Endodermal cell (in vitro differentiated cells): Measurements from ENCODE around the gene TMEM114. TPM values are rescaled to one million over a fixed set of nuclear protein-coding genes. Genes with fewer than 3 reads are reported as not detected.

Source experiments
- DNase-seq: peaks from one replicate; pipeline ENCODE4 v3.0.0-alpha.2; 2017
- H3K27ac ChIP-seq: 2 replicates; pipeline ENCODE4 v1.5.1; 2013; ENCODE audit warnings: mild to moderate bottlenecking, low read depth, low read length, moderate library complexity
- H3K27me3 ChIP-seq: 2 replicates; pipeline ENCODE4 v1.6.1; 2013; ENCODE audit warnings: mild to moderate bottlenecking, low read length, moderate library complexity; ENCODE audit not compliant: insufficient read depth, control insufficient read depth, poor library complexity, severe bottlenecking
- H3K36me3 ChIP-seq: 2 replicates; pipeline ENCODE4 v1.7.0; 2013; ENCODE audit warnings: mild to moderate bottlenecking, low read length, moderate library complexity; ENCODE audit not compliant: control insufficient read depth, insufficient read depth
- H3K4me1 ChIP-seq: one replicate; pipeline ENCODE4 v1.7.0; 2013; ENCODE audit warnings: low read length; ENCODE audit not compliant: control insufficient read depth, insufficient read depth
- H3K4me3 ChIP-seq: 2 replicates; pipeline ENCODE4 v1.5.1; 2013; ENCODE audit warnings: mild to moderate bottlenecking, low read length, moderate library complexity
- H3K9ac ChIP-seq: 2 replicates; pipeline ENCODE4 v1.6.1; 2013; ENCODE audit warnings: mild to moderate bottlenecking, low read length, moderate library complexity; ENCODE audit not compliant: poor library complexity, severe bottlenecking; ENCODE audit errors: extremely low read depth
- H3K9me3 ChIP-seq: 2 replicates; pipeline ENCODE4 v1.6.1; 2013; ENCODE audit warnings: mild to moderate bottlenecking, low read length, moderate library complexity; ENCODE audit not compliant: control insufficient read depth
- H3K27ac Mint-ChIP-seq: 2 replicates; pipeline ENCODE4 v1.8.0; 2020; ENCODE audit warnings: mixed read lengths
- H3K27me3 Mint-ChIP-seq: 2 replicates; pipeline ENCODE4 v1.8.0; 2021; ENCODE audit warnings: mild to moderate bottlenecking, mixed read lengths; ENCODE audit not compliant: insufficient read depth
- H3K36me3 Mint-ChIP-seq: 2 replicates; pipeline ENCODE4 v1.8.0; 2020; ENCODE audit warnings: low read depth, mixed read lengths
- H3K4me1 Mint-ChIP-seq: 2 replicates; pipeline ENCODE4 v1.8.0; 2020; ENCODE audit warnings: mixed read lengths
- H3K4me3 Mint-ChIP-seq: 2 replicates; pipeline ENCODE4 v1.8.0; 2020; ENCODE audit warnings: mild to moderate bottlenecking, moderate library complexity, mixed read lengths
- H3K9me3 Mint-ChIP-seq: 2 replicates; pipeline ENCODE4 v1.8.0; 2020; ENCODE audit warnings: mild to moderate bottlenecking, mixed read lengths
- WGBS, 2 experiments: methylation state at CpG; one replicate each; pipeline versions ENCODE4 v1.1.5 to v1.1.7; 2013; ENCODE audit warnings: missing lambda C conversion rate in 2 of 2, mixed read lengths in 1 of 2; ENCODE audit not compliant: insufficient coverage in 1 of 2, insufficient read length in 1 of 2; 5-methylcytosine and 5-hydroxymethylcytosine counted together
- total RNA-seq, 2 donors: library from RNA; stranded (reverse); fragmentation: NEBNext Ultra II Directional in 1 of 2; extraction: Animal tissue kit (Norgen Biotek cat#: 25700) in 1 of 2; gene quantifications; 2 replicates in 1 of 2; 3 replicates in 1 of 2; pipeline ENCODE4 v1.2.1, GENCODE V29; 2021
- TF ChIP-seq, protein P1 (sequence below): fragments of 200-600 bp; sonication (generic); conservative IDR thresholded peaks from 2 replicates; pipeline ENCODE4 v1.5.0; 2021; ENCODE audit warnings: antibody characterized with exemption, mild to moderate bottlenecking

Gene TMEM114
- total RNA-seq, 2 donors from 2014 or later: 0.40 TPM; not detected in 1

DNA sequence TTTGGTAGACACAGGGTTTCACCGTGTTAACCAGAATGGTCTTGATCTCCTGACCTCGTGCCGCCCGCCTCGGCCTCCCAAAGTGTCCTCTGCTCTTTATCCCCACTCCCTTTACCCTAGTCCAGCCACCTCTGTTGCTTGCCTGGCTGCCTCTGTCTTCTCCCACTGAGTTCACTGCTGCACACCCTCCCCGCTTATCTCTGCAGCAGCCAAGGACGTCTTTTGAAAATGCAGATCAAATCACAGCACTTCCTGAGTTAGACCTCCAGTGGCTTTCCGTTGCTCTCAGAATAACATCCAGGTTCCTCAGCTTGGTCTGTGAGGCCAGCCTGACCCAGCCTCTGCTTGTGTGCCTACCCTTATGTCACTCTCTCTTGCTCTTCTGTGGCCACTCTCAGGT, 36.6 kb upstream of the TMEM114 start:
- TF ChIP-seq, protein P1, sequence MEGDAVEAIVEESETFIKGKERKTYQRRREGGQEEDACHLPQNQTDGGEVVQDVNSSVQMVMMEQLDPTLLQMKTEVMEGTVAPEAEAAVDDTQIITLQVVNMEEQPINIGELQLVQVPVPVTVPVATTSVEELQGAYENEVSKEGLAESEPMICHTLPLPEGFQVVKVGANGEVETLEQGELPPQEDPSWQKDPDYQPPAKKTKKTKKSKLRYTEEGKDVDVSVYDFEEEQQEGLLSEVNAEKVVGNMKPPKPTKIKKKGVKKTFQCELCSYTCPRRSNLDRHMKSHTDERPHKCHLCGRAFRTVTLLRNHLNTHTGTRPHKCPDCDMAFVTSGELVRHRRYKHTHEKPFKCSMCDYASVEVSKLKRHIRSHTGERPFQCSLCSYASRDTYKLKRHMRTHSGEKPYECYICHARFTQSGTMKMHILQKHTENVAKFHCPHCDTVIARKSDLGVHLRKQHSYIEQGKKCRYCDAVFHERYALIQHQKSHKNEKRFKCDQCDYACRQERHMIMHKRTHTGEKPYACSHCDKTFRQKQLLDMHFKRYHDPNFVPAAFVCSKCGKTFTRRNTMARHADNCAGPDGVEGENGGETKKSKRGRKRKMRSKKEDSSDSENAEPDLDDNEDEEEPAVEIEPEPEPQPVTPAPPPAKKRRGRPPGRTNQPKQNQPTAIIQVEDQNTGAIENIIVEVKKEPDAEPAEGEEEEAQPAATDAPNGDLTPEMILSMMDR: no peak
- Mint-ChIP-seq H3K9me3 (no peaks in the 10 kb centered on the region), H3K4me1 (peaks cover 20% of the 10 kb centered on the region), H3K27me3 (no peaks in the 10 kb centered on the region), H3K27ac (no peak overlapping the region), H3K4me3 (no peak overlapping the region), H3K36me3 (peaks cover 70% of the 10 kb centered on the region)
- WGBS, 2 experiments: 95% methylated on average over 4 to 8 of the region's 8 CpGs
- Histone ChIP-seq H3K4me1 (peaks cover 10% of the 10 kb centered on the region), H3K27ac (no peak overlapping the region), H3K9ac (no peak overlapping the region), H3K36me3 (peaks cover 68% of the 10 kb centered on the region), H3K9me3 (no peaks in the 10 kb centered on the region), H3K27me3 (no peaks in the 10 kb centered on the region), H3K4me3 (no peak overlapping the region)
- DNase-seq: no peak

DNA sequence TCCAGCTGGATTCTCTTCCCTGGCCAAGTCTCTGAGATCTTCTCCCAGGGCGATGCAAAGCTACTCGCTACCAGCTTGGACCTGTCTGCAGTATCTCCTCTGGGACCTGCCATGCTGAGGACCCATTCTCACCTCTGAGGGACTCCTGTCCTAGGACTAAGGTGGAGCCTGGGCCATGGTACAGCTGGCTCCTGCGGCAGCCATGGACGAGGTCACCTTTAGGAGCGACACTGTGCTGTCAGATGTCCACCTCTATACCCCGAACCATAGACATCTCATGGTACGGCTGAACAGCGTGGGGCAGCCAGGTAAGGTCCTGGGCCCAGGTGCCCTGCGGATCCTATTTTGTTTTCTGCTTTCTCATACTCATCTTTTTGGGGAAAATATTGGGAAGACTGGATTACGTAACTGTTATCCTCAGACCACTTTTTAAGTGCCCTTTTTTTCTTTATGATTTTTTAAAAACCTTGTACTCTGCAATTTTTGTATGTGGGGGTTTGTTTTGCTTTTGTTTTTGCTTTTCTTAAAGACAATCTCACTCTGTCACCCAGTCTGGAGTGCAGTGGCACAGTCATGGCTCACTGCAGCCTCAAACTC, 35.3 kb upstream of the TMEM114 start:
- H3K4me1 ChIP-seq: peaks cover 2% of the 10 kb centered on the region
- H3K4me1 Mint-ChIP-seq: peaks cover 8% of the 10 kb centered on the region
- TF ChIP-seq, protein P1: no peak
- H3K27me3 ChIP-seq: no peaks in the 10 kb centered on the region
- H3K27me3 Mint-ChIP-seq: no peaks in the 10 kb centered on the region
- no peak overlapping the region for H3K9ac ChIP-seq
- peaks cover 57% of the 10 kb centered on the region for H3K36me3 Mint-ChIP-seq
- no peak overlapping the region for H3K4me3 ChIP-seq
- no peak overlapping the region for H3K27ac Mint-ChIP-seq
- no peak overlapping the region for H3K4me3 Mint-ChIP-seq
- DNase-seq: no peak
- H3K9me3 Mint-ChIP-seq: no peaks in the 10 kb centered on the region
- H3K27ac ChIP-seq: no peak overlapping the region
- H3K9me3 ChIP-seq: no peaks in the 10 kb centered on the region
- H3K36me3 ChIP-seq: peaks cover 55% of the 10 kb centered on the region
- WGBS, 2 experiments: 92 to 97% methylated on average over 6 to 10 of the region's 10 CpGs

DNA sequence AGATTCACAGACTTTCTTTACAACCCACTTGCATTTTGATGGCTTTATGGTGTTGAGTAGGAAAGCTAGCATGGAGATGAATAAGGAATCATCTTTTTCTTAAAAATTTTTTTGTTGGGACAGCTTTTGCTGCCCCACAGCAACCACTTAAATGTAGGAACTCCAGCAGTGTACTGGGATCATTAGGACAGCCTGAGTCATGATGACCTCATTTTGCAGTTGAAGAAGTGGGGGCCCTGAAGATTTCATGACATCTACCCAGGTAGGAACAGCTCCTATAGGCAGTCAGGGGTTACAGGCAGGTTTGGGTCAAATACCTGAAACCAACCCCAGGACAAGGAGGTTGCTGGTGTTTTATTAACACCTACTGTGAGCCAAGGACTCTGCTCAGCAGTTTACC, 33.3 kb upstream of the TMEM114 start:
- Mint-ChIP-seq H3K4me3 (no peak overlapping the region), H3K9me3 (no peaks in the 10 kb centered on the region), H3K36me3 (peaks cover 40% of the 10 kb centered on the region), H3K4me1 (peaks cover 7% of the 10 kb centered on the region), H3K27me3 (peaks cover 2% of the 10 kb centered on the region), H3K27ac (peak overlapping the region; percentile 61)
- peaks cover 35% of the 10 kb centered on the region for H3K36me3 ChIP-seq
- no peak overlapping the region for H3K4me3 ChIP-seq
- H3K9me3 ChIP-seq: no peaks in the 10 kb centered on the region
- no peak overlapping the region for H3K27ac ChIP-seq
- no peaks in the 10 kb centered on the region for H3K4me1 ChIP-seq
- no peak overlapping the region for H3K9ac ChIP-seq
- no peaks in the 10 kb centered on the region for H3K27me3 ChIP-seq
- no peak for DNase-seq
- TF ChIP-seq, protein P1: no peak
